Smooth muscle cell (in vitro differentiated cells): Measurements from ENCODE around the gene WNT16. TPM values are rescaled to one million over a fixed set of nuclear protein-coding genes. Genes with fewer than 3 reads are reported as not detected.

ENCODE experiments used
- DNase-seq: peaks from one replicate; lab custom pipeline; 2025; ENCODE audit not compliant: unreplicated experiment; lab: John Stamatoyannopoulos, UW
- H2AFZ ChIP-seq: fragments of 200-600 bp; sonication (generic); 2 replicates; pipeline ENCODE4 v1.6.0; 2016; ENCODE audit warnings: antibody characterized with exemption, low read depth, mild to moderate bottlenecking
- H3F3A ChIP-seq: fragments of 200-600 bp; sonication (generic); 2 replicates; pipeline ENCODE4 v1.6.0; 2017; ENCODE audit warnings: antibody characterized with exemption, low read depth
- H3K27ac ChIP-seq: fragments of 200-600 bp; sonication (generic); 2 replicates; pipeline ENCODE4 v1.5.1; 2016; ENCODE audit warnings: low read depth, mild to moderate bottlenecking
- H3K27me3 ChIP-seq: fragments of 200-600 bp; sonication (generic); 2 replicates; pipeline ENCODE4 v1.6.1; 2016; ENCODE audit warnings: low read depth, mild to moderate bottlenecking
- H3K36me3 ChIP-seq: fragments of 200-600 bp; sonication (generic); 2 replicates; pipeline ENCODE4 v1.5.1; 2016; ENCODE audit warnings: low read depth
- H3K4me1 ChIP-seq: fragments of 200-600 bp; sonication (generic); 2 replicates; pipeline ENCODE4 v1.5.1; 2016; ENCODE audit warnings: low read depth
- H3K4me2 ChIP-seq: fragments of 200-600 bp; sonication (generic); 2 replicates; pipeline ENCODE4 v1.6.0; 2016; ENCODE audit warnings: mild to moderate bottlenecking
- H3K4me3 ChIP-seq: fragments of 200-600 bp; sonication (generic); 2 replicates; pipeline ENCODE4 v1.5.1; 2016; ENCODE audit warnings: mild to moderate bottlenecking
- H3K79me2 ChIP-seq: fragments of 200-600 bp; sonication (generic); 2 replicates; pipeline ENCODE4 v1.6.0; 2016; ENCODE audit warnings: low read depth, mild to moderate bottlenecking
- H3K9ac ChIP-seq: fragments of 200-600 bp; sonication (generic); 2 replicates; pipeline ENCODE4 v1.6.0; 2016; ENCODE audit warnings: low read depth
- H3K9me3 ChIP-seq: fragments of 200-600 bp; sonication (generic); replicated peaks from 2 replicates; pipeline ENCODE4 v1.5.1; 2016; ENCODE audit warnings: low read depth
- H4K20me1 ChIP-seq: fragments of 200-600 bp; sonication (generic); 2 replicates; pipeline ENCODE4 v1.6.0; 2016; ENCODE audit warnings: low read depth
- CTCF ChIP-seq: fragments of 200-600 bp; sonication (generic); IDR thresholded peaks from 2 replicates; pipeline ENCODE4 v1.5.1; 2017; ENCODE audit warnings: borderline replicate concordance, mild to moderate bottlenecking, antibody characterized with exemption; ENCODE audit not compliant: insufficient read depth, poor library complexity, severe bottlenecking
- WGBS: methylation state at CpG from one replicate; pipeline ENCODE4 v1.1.7; 2016; ENCODE audit warnings: low lambda C conversion rate; 5-methylcytosine and 5-hydroxymethylcytosine counted together
- polyA plus RNA-seq: library from polyadenylated mRNA; unstranded; fragments of >200 nt; fragmentation: Nextera tagmentation; extraction: Ambion mirVana; gene quantifications from 2 replicates; pipeline ENCODE4 v1.2.1, GENCODE V29; 2016
- total RNA-seq: library from RNA; depleted of rRNA; stranded (reverse); fragments of >200 nt; gene quantifications from 2 replicates; pipeline ENCODE4 v1.2.3, GENCODE V29; 2014

The WNT16 gene
- total and polyA plus RNA-seq, 2 experiments from 2014 or later = 0.08 TPM; not detected in 1

DNA sequence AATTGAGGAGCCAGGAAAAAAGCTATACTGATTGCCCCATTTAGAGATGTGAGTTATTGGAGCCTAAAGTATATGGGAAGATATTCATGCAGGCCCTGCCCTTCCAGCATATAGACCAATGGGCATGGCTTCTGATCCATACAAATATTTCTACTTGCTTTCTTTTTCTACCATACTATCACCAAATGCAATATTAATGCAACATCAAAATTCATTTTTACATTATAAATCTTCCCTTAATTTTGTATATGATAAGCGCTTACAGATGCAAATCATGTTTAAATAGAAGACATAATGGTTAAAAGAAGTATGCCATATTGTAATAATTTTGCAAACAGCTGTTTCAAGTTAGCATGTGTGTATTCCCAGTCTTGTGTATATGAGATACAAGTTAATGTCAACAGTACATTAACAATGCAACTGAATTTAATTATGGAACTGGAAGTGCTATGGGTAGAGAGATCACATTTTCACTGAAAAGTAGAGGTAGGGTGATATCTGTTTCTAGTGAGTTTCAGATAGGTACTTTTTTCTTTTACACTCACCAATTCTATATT lies 24.6 kb upstream of the WNT16 start:
- no peaks in the 10 kb centered on the region for H3K4me1 ChIP-seq
- WGBS = 97% methylated on average over 1 of the region's 1 CpG

GRCh38 chr7:121305109-121305508 lies 23.7 kb upstream of the WNT16 start:
- H3K4me2 ChIP-seq = no peak overlapping the region
- no peaks in the 10 kb centered on the region for H3K79me2 ChIP-seq
- H3K27ac ChIP-seq = no peak overlapping the region

More for the DNA sequence above, 24.6 kb upstream of the WNT16 start:
- Histone ChIP-seq H3K27ac (no peak overlapping the region), H3K4me2 (no peak overlapping the region), H3F3A (no peaks in the 10 kb centered on the region), H3K27me3 (no peaks in the 10 kb centered on the region), H3K9ac (no peak overlapping the region), H4K20me1 (no peaks in the 10 kb centered on the region), H2AFZ (no peak overlapping the region), H3K36me3 (no peaks in the 10 kb centered on the region), H3K4me3 (no peak overlapping the region), H3K79me2 (no peaks in the 10 kb centered on the region), H3K9me3 (no peaks in the 10 kb centered on the region)
- no peak for DNase-seq
- TF ChIP-seq CTCF = no peak

DNA sequence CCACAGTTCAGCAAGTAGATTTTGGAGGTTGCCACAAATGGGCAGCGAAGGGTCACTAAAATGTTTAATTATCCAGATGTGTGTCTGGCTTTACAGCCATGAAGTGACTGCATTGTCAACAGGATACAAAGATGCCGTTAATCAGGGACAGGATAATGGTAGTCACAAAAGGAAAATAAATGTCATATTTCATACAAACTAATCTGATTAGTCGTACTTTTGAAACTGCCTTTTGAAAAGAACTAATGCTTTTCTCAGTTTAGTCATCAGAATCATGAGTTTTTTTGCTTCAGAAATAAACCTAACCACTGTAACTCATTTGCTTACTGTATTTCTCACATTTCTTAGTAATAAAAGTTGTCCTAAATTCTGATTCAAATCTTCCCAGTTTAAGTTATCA lies 22.2 kb upstream of the WNT16 start:
- 62% methylated on average over 3 of the region's 3 CpGs for WGBS
- Histone ChIP-seq H3K9me3 (no peaks in the 10 kb centered on the region), H3F3A (no peaks in the 10 kb centered on the region), H3K4me2 (no peak overlapping the region), H3K9ac (no peak overlapping the region), H3K79me2 (no peaks in the 10 kb centered on the region), H4K20me1 (no peaks in the 10 kb centered on the region), H3K27me3 (no peaks in the 10 kb centered on the region), H2AFZ (no peak overlapping the region), H3K4me3 (no peak overlapping the region), H3K27ac (no peak overlapping the region), H3K36me3 (no peaks in the 10 kb centered on the region), H3K4me1 (no peaks in the 10 kb centered on the region)
- DNase-seq = no peak
- TF ChIP-seq CTCF = no peak

More at GRCh38 chr7:121305109-121305508, 23.7 kb upstream of the WNT16 start:
- H3K9ac ChIP-seq = no peak overlapping the region
- no peak for TF ChIP-seq CTCF
- no peak for DNase-seq
- no peak overlapping the region for H3K4me3 ChIP-seq
- H3F3A ChIP-seq = no peaks in the 10 kb centered on the region
- H3K36me3 ChIP-seq = no peaks in the 10 kb centered on the region
- H2AFZ ChIP-seq = no peak overlapping the region
- no peaks in the 10 kb centered on the region for H3K9me3 ChIP-seq
- no peaks in the 10 kb centered on the region for H3K27me3 ChIP-seq
- H3K4me1 ChIP-seq = no peaks in the 10 kb centered on the region
- WGBS = 64% methylated on average over 3 of the region's 3 CpGs
- H4K20me1 ChIP-seq = no peaks in the 10 kb centered on the region

- no peak overlapping the region for H3K4me3 ChIP-seq
- no peak for TF ChIP-seq CTCF
- no peak overlapping the region for H2AFZ ChIP-seq
- H3K27me3 ChIP-seq = no peaks in the 10 kb centered on the region
- H3F3A ChIP-seq = no peaks in the 10 kb centered on the region
- H3K27ac ChIP-seq = no peak overlapping the region
- H3K4me1 ChIP-seq = no peaks in the 10 kb centered on the region
- WGBS = 63% methylated on average over 4 of the region's 4 CpGs
- no peaks in the 10 kb centered on the region for H4K20me1 ChIP-seq
- no peaks in the 10 kb centered on the region for H3K36me3 ChIP-seq
- no peak for DNase-seq
- no peak overlapping the region for H3K9ac ChIP-seq
- no peaks in the 10 kb centered on the region for H3K9me3 ChIP-seq
- no peak overlapping the region for H3K4me2 ChIP-seq
- H3K79me2 ChIP-seq = no peaks in the 10 kb centered on the region
Measured at GRCh38 chr7:121307021-121307574, 21.7 kb upstream of the WNT16 start.
